HG02610 (cell line): ENCODE data around the gene MID1IP1.

Experiments used
- ATAC-seq: cut with Tn5 transposase; IDR thresholded peaks from one replicate; pipeline ENCODE4 v1.9.1; 2021; ENCODE audit warnings: mild to moderate bottlenecking, moderate library complexity; ENCODE audit not compliant: unreplicated experiment

Gene MID1IP1

GRCh38 chrX:38811515-38812243 is 10.4 kb downstream of the MID1IP1 start:
- ATAC-seq: no peak

DNA sequence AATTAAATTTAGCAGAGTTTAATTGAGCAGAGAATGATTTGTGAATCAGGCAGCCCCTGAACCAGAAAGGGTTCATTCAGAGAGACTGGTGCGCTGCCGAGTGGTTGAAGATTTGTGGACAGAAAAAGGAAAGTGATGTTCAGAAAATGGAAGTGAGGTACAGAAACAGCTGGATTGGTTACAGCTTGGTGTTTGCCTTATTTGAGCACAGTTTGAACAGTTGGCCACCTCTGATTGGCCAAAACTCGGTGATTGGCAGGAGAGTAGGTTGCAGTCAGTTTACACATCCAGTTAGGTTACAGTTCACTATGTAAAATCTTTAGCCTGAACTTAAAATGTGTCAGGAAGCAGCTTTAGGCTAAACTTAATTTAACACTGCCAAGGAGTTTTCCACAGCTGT is 14.9 kb downstream of the MID1IP1 start:
- ATAC-seq: no peak

- ATAC-seq: no peak
Observed at GRCh38 chrX:38817004-38817703, 15.9 kb downstream of the MID1IP1 start.

GRCh38 chrX:38819163-38819562 is 17.9 kb downstream of the MID1IP1 start:
- no peak for ATAC-seq

DNA sequence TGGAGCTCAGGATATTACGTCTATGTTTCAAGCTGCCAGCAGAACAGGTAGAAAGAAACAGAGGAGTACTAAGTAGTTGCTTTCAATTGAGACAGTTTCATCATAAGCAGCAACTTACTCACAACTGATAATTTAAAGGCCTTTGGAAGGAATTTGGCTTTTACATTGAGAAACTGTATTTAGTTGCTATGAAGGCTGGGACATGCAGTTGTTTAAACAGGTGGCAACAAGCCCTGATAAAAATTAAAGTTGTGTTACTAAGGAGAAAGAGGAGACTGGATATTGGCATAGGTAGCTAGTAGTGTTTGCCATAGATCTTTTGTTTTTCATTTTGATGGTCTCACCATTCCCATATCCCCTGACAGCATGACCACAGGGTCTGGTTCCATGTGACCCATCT is 18.4 kb downstream of the MID1IP1 start:
- ATAC-seq: no peak

DNA sequence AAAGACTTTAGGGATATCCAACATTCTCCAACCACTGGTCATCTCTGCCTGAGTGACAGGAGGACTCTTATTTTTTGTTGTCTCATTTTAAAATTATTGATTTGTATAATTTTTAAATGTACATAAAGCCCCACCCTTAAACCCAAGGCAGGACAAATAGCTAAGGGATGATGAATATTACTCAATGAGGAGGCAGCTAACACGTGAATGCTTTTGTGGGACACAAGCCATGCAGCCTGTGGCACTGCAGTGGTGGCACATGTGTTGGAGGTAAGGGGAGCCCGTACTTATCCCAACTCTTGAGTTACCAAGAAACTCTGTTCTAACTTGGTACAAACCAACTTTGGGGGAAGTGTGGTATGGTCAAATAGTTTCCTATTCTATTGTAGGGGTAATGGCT is 19.5 kb downstream of the MID1IP1 start:
- ATAC-seq: no peak

- ATAC-seq: no peak
Observed at GRCh38 chrX:38824176-38824575, 22.9 kb downstream of the MID1IP1 start.

GRCh38 chrX:38831949-38832348 is 30.7 kb downstream of the MID1IP1 start:
- no peak for ATAC-seq

DNA sequence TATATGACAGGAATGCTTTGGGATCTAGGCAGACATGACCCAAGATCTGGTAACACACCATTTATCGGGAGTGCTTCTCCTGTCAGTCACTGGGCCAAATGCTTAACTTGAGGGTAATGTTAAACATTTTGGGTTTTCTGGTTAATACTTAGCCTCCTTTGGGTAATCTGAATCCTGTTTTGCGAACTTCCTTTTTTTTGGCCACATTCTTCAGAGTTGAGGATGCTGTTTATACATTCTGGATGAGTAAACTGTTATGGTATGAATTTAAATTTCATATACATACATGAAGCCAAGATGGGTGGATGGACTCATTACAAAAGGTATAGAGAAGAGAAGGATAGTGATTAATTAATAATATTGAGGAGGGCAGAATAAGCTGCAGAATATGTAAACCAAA is 36.1 kb downstream of the MID1IP1 start:
- ATAC-seq: no peak

- no peak for ATAC-seq
Observed at GRCh38 chrX:38839277-38839676, 38.0 kb downstream of the MID1IP1 start.

- ATAC-seq: no peak
Observed at GRCh38 chrX:38839944-38840343, 38.7 kb downstream of the MID1IP1 start.

- no peak for ATAC-seq
Observed at GRCh38 chrX:38841750-38842149, 40.5 kb downstream of the MID1IP1 start.

GRCh38 chrX:38845426-38845825 is 44.2 kb downstream of the MID1IP1 start:
- ATAC-seq: no peak

DNA sequence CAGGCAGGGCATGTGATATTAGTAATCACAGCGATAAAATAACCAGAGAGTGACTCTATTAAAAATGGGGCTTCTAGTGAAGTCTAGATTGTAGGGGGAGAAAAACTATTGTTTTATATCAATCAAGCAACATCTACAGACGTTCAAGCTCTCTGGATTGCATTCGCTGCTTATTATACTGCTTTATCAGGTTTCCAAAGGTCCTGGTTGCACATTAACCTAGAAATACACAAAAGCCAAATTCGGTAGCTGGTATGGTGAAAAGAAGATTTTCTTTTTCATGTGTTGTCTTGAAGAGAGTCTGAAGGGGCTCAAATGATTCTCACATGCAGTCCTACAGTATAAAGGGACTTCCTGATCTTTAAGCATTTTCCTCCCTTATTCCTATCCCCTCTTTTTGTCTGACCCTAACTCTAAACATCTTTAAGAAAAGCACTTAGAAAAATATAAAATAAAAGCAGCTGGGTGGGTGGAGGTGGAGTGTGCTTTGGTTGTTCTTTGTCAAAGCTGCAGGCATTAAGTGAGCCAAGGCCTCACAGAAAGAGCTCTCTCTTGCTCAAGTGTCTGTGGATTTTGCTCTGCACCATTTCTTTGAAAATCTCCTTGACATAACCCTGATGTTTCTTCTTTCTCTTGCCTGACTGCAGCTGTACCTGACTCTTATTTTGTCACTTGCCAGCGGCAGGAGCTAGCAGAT is 46.1 kb downstream of the MID1IP1 start:
- ATAC-seq: no peak

DNA sequence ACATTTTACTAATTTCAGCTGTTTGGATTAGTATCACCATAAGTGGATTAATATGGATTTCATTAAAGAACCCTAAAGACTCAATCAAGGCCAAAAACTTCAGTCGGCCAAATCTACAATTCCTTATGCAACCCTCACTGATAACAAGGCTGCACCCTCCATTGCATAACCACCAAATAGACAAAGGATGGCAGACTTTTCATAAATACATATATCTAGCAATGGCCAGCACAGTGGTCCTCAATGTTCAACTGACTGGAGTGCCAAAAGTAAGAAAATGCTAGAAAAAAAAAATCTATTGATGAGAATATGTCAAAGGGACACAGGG is 46.6 kb downstream of the MID1IP1 start:
- no peak for ATAC-seq

- ATAC-seq: no peak
Observed at GRCh38 chrX:38848671-38849455, 47.6 kb downstream of the MID1IP1 start.

GRCh38 chrX:38850807-38851544 is 49.7 kb downstream of the MID1IP1 start:
- no peak for ATAC-seq

GRCh38 chrX:38854305-38854704 is 53.0 kb downstream of the MID1IP1 start:
- ATAC-seq: no peak
